RPMI8226 (cell line): ENCODE results near the gene ARHGEF26.

Experiments used
- DNase-seq: peaks from one replicate; pipeline ENCODE4 v3.0.0-alpha.2; 2015

Gene ARHGEF26

GRCh38 chr3:154275292-154275691 is 154.1 kb downstream of the ARHGEF26 start:
- DNase-seq: no peak

DNA sequence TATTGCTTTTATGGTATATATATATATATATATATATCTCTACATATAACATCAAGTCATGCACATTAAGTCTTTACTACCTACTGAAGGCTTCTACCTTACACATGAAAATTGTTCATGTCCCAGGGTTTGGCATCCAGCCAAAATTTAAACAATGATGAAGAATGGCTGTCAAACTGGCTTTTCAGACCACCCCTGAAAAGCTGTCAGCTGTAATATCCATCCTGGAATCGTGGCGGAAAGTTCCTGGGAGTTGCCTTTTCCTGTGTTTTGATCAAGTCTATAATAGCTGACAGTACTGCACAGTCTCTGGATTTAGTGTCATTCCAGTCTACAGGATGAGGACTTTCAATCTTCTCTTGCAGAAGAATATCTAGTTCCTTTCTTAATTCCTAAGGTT is 154.8 kb downstream of the ARHGEF26 start:
- DNase-seq: peak; percentile 15

- DNase-seq: no peak
Observed at GRCh38 chr3:154280161-154280560, 159.0 kb downstream of the ARHGEF26 start.

GRCh38 chr3:154285221-154285620 is 164.0 kb downstream of the ARHGEF26 start:
- no peak for DNase-seq

GRCh38 chr3:154290187-154290586 is 169.0 kb downstream of the ARHGEF26 start:
- no peak for DNase-seq

- DNase-seq: no peak
Observed at GRCh38 chr3:154294016-154294415, 172.8 kb downstream of the ARHGEF26 start.

GRCh38 chr3:154301561-154301960 is 180.4 kb downstream of the ARHGEF26 start:
- no peak for DNase-seq

DNA sequence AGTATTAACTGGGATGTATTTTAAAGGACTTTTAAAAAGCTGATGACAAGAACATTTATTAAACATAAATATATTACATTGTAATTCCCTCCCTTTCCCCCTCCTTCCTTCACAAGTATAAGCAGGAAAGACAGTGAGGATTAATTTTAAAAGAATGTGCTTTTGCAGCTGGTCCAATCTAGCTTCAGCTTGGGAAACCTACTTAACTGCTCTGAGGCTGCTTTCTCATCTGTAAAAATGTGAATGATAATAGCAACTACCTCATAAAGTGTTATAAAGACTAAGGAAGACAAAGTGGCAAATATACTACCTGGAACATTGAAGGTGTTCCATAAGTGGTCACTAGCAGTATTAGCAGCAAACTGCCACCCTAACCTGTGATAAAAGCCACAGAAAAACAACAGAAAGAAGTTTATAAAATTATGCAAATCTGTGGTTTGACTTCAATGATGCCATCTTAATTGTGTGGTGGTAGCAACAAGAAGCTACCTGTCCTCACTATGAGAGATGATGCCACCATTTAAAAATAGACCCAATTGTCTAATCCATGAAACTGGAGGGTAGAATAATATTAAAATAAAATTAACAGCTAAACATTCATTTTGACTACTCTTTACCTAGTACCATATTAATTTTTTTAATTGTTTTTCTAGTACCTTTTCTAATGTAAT is 183.1 kb downstream of the ARHGEF26 start:
- no peak for DNase-seq

DNA sequence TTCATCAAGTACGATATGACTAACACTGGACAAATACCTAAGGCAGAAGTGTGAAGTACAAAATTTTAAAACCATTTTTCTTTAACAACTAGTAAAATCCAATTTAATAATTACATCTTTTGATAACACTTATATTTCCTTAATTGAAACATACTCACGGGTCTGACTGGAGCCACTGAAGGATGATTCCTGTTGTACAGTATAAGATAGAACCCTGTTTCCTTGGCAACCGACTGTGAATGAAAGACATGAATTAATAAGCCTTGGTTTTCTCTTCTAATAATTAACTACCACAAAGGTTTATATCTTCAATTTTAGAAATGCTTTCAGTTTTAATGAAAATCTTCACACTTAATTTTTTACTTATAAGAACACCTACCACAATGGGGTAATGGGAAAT is 183.7 kb downstream of the ARHGEF26 start:
- DNase-seq: no peak

- DNase-seq: no peak
Observed at GRCh38 chr3:154307363-154307762, 186.2 kb downstream of the ARHGEF26 start.
